ENCODE data around the gene GPRASP2.

DNA sequence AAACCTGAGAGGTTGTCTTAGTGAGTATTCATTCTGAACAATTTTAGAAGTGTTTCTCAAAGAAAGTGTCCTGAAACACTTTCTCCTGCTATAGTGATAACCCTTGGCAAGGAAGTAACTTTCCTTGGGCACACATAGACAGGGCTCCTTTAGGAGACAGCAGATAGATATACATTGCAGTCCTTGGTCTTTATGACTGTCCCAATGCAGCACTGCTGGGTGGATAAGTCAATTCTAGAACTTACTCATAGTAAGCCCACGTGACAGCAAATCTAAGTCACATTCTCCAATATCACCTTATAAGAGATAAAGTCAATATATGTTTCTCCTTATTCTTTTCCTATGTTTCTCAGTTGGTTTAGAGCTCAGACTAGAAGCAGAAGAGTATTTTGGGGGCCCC, 55.0 kb downstream of the GPRASP2 start:
- no peak for TF ChIP-seq POLR2A (IDR thresholded peaks at IDR 0.05; ENCODE audit: low read depth, low read length)
- no peak for TF ChIP-seq POLR2AphosphoS5 (IDR thresholded peaks at IDR 0.05; ENCODE audit: low read depth, low read length)
